C4-2B (cell line): ENCODE measurements around the gene CPLX4.

Experiments
- H3K27ac ChIP-seq: fragments of 450-650 bp; 2 replicates; pipeline ENCODE4 v1.5.1; 2017
- ZFX ChIP-seq: fragments of 450-650 bp; IDR thresholded peaks from 2 replicates; pipeline ENCODE4 v1.6.1; 2017
- TF ChIP-seq, protein P1 (sequence below): fragments of 450-650 bp; conservative IDR thresholded peaks from 2 replicates; pipeline ENCODE4 v1.5.1; 2017; ENCODE audit warnings: mild to moderate bottlenecking

CPLX4 gene

DNA sequence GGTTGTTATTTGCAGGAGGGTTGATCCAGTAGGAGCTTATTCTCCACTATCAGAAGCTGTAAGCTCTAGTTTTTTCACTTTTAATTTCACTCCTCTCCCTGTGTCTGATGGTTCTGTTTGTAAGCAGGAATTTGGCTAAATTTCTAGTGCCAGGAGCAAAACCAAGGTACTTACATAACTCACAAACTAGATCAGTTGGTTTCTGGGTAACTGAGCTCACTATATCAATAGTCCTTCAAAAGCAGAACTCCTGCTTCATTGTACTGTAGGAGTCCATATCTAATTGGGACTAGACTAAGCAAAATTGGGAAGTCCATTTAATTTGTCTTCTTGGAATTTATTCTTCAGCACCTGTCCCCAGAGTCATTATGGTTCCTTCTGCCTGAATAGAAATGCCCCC, 25.1 kb downstream of the CPLX4 start:
- TF ChIP-seq, protein P1, sequence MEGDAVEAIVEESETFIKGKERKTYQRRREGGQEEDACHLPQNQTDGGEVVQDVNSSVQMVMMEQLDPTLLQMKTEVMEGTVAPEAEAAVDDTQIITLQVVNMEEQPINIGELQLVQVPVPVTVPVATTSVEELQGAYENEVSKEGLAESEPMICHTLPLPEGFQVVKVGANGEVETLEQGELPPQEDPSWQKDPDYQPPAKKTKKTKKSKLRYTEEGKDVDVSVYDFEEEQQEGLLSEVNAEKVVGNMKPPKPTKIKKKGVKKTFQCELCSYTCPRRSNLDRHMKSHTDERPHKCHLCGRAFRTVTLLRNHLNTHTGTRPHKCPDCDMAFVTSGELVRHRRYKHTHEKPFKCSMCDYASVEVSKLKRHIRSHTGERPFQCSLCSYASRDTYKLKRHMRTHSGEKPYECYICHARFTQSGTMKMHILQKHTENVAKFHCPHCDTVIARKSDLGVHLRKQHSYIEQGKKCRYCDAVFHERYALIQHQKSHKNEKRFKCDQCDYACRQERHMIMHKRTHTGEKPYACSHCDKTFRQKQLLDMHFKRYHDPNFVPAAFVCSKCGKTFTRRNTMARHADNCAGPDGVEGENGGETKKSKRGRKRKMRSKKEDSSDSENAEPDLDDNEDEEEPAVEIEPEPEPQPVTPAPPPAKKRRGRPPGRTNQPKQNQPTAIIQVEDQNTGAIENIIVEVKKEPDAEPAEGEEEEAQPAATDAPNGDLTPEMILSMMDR, result no peak
- no peak for TF ChIP-seq ZFX
- no peak overlapping the region for H3K27ac ChIP-seq

DNA sequence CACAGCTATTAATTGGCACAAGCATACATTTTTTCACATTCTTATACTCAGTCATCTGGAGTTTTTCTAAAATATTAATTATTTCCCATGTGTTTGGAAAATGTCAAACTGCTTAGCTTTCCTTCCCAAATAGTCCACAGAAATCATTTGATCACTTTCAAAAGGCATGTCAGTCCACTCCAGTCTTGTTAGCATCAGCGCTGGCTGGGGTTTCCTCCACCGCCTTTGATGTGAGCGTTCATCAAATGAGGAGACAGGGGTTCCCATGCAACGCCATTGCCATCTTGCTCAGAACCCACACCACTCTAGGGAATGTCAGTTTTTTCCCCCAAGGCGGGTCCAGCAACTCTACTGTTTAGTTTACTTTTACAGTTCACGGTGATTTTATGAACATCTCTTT, 32.1 kb downstream of the CPLX4 start:
- TF ChIP-seq, protein P1, result no peak
- no peak for TF ChIP-seq ZFX

DNA sequence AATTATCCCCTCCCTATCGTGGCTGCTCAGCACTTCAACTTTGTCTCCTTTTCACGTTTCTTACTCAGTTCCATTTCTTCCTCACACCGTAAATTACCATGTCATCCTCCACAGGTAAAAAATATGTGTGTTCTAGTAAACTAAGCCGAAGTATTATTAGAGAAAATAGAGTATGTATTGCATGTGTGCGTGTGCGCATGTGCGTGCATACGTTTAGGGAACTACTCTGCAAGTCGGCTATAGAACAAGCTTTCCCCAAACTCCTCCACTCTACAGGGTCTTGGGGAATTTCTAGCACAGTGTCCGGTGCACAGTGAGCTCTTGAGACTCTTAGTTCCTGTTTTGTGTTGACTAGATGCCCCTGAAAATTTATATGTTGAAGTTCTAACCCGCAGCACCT, 36.1 kb downstream of the CPLX4 start:
- no peak for TF ChIP-seq ZFX
- TF ChIP-seq, protein P1, result no peak
- no peak overlapping the region for H3K27ac ChIP-seq

More for the DNA sequence above, 32.1 kb downstream of the CPLX4 start:
- no peak overlapping the region for H3K27ac ChIP-seq

DNA sequence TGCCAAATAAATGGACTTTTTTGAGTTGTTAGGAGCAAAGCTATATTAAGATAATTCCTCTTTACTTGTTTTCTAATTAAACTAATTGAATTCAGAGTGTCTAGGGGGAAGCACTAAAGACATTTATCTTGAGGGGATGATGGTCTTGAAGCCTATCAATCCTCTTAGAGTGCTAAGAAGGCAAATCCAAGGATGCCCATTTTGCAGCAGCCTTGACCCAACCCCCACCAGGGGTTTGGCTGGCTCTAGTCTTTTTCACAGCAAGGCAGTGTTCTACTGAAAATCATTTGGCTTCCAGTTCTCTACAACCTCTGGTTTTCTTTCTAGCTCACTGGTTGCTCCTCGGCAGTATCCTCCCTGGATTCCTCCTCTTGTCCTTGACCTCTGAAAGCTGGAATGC, 38.7 kb downstream of the CPLX4 start:
- no peak overlapping the region for H3K27ac ChIP-seq

DNA sequence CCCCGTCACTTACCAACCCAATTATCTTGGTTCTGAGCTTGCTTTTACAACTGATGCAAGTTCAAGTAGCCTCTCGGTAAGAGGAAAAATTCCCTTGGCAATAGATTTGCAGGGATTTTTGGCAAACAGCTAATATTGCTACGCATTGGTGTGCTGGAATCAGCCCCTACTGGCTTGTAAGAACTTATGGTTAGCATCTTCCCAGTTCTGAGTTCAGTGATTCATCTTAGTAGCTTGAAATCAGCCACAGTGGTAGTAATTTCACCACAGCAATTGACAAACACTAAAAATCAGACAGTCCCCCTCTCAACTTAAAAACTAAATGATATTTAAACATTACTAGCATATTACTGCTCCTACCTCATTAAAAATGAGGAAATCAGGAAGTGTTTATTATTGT, 39.3 kb downstream of the CPLX4 start:
- no peak for TF ChIP-seq ZFX
- TF ChIP-seq, protein P1, result no peak
- H3K27ac ChIP-seq, result no peak overlapping the region

More for the DNA sequence above, 38.7 kb downstream of the CPLX4 start:
- no peak for TF ChIP-seq ZFX
- TF ChIP-seq, protein P1, result no peak

DNA sequence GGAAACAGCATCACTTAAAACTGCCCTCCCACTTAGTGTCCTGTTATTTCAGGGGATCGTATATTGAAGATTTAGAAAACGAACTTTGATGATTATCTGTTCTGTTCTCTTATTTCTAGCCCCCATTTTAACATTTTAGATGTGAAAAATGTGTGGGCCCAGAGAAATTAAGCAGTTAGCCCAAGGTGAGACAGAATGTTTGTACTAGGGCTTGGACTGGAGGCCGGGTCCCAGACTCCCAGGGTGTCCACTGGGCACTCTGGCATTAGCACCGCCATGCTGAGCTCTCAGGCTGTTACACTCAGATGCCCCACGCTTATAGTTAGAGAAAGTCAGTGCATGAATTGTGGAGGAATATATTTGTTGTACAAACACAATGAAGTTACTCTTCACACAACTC, 39.7 kb downstream of the CPLX4 start:
- TF ChIP-seq, protein P1, result no peak
- no peak for TF ChIP-seq ZFX
- no peak overlapping the region for H3K27ac ChIP-seq

DNA sequence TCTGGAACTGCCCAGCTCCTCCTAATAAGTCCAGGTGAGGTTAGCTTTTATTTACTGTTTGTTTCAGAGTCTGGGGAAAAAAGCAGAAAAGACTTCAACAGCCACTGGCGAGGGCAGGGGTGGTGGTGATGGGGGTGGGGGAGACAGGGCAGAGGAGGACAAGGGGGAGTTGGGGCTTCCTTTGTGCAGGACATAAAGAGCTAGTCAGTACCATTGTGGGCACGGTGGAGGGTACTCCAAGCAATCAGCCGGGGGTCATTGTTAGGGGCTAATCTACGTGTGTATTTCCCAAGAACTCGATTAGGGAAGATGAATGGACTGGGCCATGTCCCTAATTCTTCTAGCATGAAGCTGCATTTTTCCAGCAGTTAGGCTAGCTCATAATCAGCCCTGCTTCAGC, 42.4 kb downstream of the CPLX4 start:
- no peak for TF ChIP-seq ZFX
- TF ChIP-seq, protein P1, result no peak
- H3K27ac ChIP-seq, result no peak overlapping the region
